Mesenchymal stem cell (in vitro differentiated cells and primary cell): ENCODE data around the gene ZEB2.

Experiments
- DNase-seq: peaks from one replicate; pipeline ENCODE4 v3.0.0-alpha.2; 2013
- H2AFZ ChIP-seq: one replicate; pipeline ENCODE4 v1.6.1; 2013; ENCODE audit warnings: low read depth, mild to moderate bottlenecking, control low read depth, inconsistent platforms, low read length, moderate library complexity
- H2AK5ac ChIP-seq: 2 replicates; pipeline ENCODE4 v1.6.1; 2013; ENCODE audit warnings: low read length, moderate library complexity, mild to moderate bottlenecking, inconsistent platforms; ENCODE audit not compliant: severe bottlenecking
- H2BK120ac ChIP-seq: one replicate; pipeline ENCODE4 v1.6.1; 2013; ENCODE audit warnings: low read depth, mild to moderate bottlenecking, inconsistent platforms, low read length, moderate library complexity
- H2BK12ac ChIP-seq, 2 experiments: one replicate each; pipeline ENCODE4 v1.6.1; 2013; ENCODE audit warnings: inconsistent platforms in 2 of 2, low read length in 2 of 2, mild to moderate bottlenecking in 2 of 2, moderate library complexity in 2 of 2, control low read depth in 1 of 2
- H2BK15ac ChIP-seq: one replicate; pipeline ENCODE4 v1.6.1; 2013; ENCODE audit warnings: mild to moderate bottlenecking, low read depth, inconsistent platforms; ENCODE audit not compliant: poor library complexity, severe bottlenecking
- H2BK5ac ChIP-seq: 2 replicates; pipeline ENCODE4 v1.6.1; 2013; ENCODE audit warnings: low read depth, mild to moderate bottlenecking, low read length, control low read depth, inconsistent platforms; ENCODE audit not compliant: poor library complexity, severe bottlenecking
- H3K14ac ChIP-seq, 2 experiments: one replicate each; pipeline ENCODE4 v1.6.1; 2013; ENCODE audit warnings: inconsistent platforms in 2 of 2, low read length in 2 of 2, control low read depth in 1 of 2, mild to moderate bottlenecking in 1 of 2, moderate library complexity in 1 of 2
- H3K18ac ChIP-seq, 2 experiments: one replicate each; pipeline ENCODE4 v1.6.1; 2013; ENCODE audit warnings: inconsistent platforms in 2 of 2, low read length in 2 of 2, control low read depth in 1 of 2, low read depth in 1 of 2, mild to moderate bottlenecking in 1 of 2
- H3K23ac ChIP-seq, 2 experiments: one replicate each; pipeline ENCODE4 v1.6.1; 2013; ENCODE audit warnings: inconsistent platforms in 2 of 2, low read length in 2 of 2, mild to moderate bottlenecking in 2 of 2, moderate library complexity in 2 of 2, control low read depth in 1 of 2
- H3K27ac ChIP-seq: 2 replicates; pipeline ENCODE4 v1.5.1; 2013; ENCODE audit warnings: mild to moderate bottlenecking, moderate library complexity, low read length, control low read depth, inconsistent platforms; ENCODE audit not compliant: poor library complexity, severe bottlenecking
- H3K27me3 ChIP-seq, 2 experiments: 2 replicates each; pipeline versions ENCODE4 v1.6.1 to v1.7.0; 2013; ENCODE audit warnings: low read length in 2 of 2, mild to moderate bottlenecking in 2 of 2, moderate library complexity in 2 of 2, control low read depth in 1 of 2, inconsistent platforms in 1 of 2; ENCODE audit not compliant: control insufficient read depth in 1 of 2, insufficient read depth in 1 of 2
- H3K36me3 ChIP-seq, 2 experiments: 2 replicates each; pipeline versions ENCODE4 v1.6.1 to v1.7.0; 2013; ENCODE audit warnings: low read length in 2 of 2, control low read depth in 1 of 2, inconsistent platforms in 1 of 2, low read depth in 1 of 2, mild to moderate bottlenecking in 1 of 2; ENCODE audit not compliant: insufficient read depth in 2 of 2, control insufficient read depth in 1 of 2
- H3K4ac ChIP-seq, 2 experiments: one replicate each; pipeline ENCODE4 v1.6.1; 2013; ENCODE audit warnings: inconsistent platforms in 2 of 2, low read length in 2 of 2, mild to moderate bottlenecking in 2 of 2, moderate library complexity in 2 of 2, control low read depth in 1 of 2, low read depth in 1 of 2
- H3K4me1 ChIP-seq: 2 replicates; pipeline ENCODE4 v1.6.1; 2013; ENCODE audit warnings: low read depth, low read length, control low read depth; ENCODE audit not compliant: control insufficient read depth, insufficient read depth
- H3K4me2 ChIP-seq: 2 replicates; pipeline ENCODE4 v1.6.1; 2013; ENCODE audit warnings: low read length, mild to moderate bottlenecking, inconsistent platforms; ENCODE audit not compliant: poor library complexity, severe bottlenecking
- H3K4me3 ChIP-seq, 2 experiments: 2 replicates each; pipeline versions ENCODE4 v1.5.1 to v1.7.0; 2013; ENCODE audit warnings: low read length in 2 of 2, mild to moderate bottlenecking in 2 of 2, control low read depth in 1 of 2, low read depth in 1 of 2; ENCODE audit not compliant: insufficient read depth in 1 of 2
- H3K79me1 ChIP-seq: replicated peaks from 2 replicates; pipeline ENCODE4 v1.6.1; 2013; ENCODE audit warnings: mild to moderate bottlenecking, control low read depth, low read length, inconsistent platforms; ENCODE audit not compliant: poor library complexity, severe bottlenecking
- H3K9ac ChIP-seq: 2 replicates; pipeline ENCODE4 v1.7.0; 2013; ENCODE audit warnings: mild to moderate bottlenecking, low read length, moderate library complexity
- H3K9me3 ChIP-seq: 2 replicates; pipeline ENCODE4 v1.7.0; 2013; ENCODE audit warnings: mild to moderate bottlenecking, low read length; ENCODE audit not compliant: control insufficient read depth
- H4K8ac ChIP-seq: one replicate; pipeline ENCODE4 v1.6.1; 2013; ENCODE audit warnings: inconsistent platforms, mild to moderate bottlenecking, low read length, moderate library complexity
- H4K91ac ChIP-seq: one replicate; pipeline ENCODE4 v1.6.1; 2013; ENCODE audit warnings: mild to moderate bottlenecking, low read length, inconsistent platforms
- WGBS: methylation state at CpG from one replicate; pipeline ENCODE4 v1.1.7; 2013; ENCODE audit warnings: mixed read lengths; 5-methylcytosine and 5-hydroxymethylcytosine counted together

The ZEB2 gene

DNA sequence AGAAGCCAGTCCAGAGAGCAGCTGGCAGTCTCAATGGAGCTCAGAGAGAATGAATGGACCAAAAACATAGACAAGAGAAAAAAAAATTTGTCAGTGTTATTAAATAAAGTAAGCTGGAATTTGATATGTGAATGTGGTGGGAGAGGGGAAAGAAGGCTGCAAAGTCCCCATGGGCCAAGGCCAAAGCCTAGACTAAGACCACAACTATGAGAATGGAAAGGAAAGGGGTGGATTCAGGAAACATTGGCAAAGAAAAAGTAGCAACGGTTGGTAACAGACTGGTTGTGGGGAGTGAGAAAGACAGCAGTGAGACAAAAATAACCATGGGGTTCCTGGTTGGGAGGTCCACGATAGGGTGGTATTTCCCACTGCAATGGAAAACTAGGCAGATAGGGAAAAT lies 47.0 kb downstream of the ZEB2 start:
- peaks cover 11% of the 10 kb centered on the region for H3K4me1 ChIP-seq
- no peak overlapping the region for H3K14ac ChIP-seq
- H2AFZ ChIP-seq, result no peak overlapping the region
- H2BK5ac ChIP-seq, result no peak overlapping the region
- H3K18ac ChIP-seq, result no peak overlapping the region
- H3K9ac ChIP-seq, result no peak overlapping the region
- no peak overlapping the region for H2BK120ac ChIP-seq
- no peak overlapping the region for H2AK5ac ChIP-seq
- H3K4ac ChIP-seq, result no peak overlapping the region
- no peaks in the 10 kb centered on the region for H3K9me3 ChIP-seq
- 93% methylated on average over 2 of the region's 2 CpGs for WGBS
- H2BK15ac ChIP-seq, result no peak overlapping the region
- no peak overlapping the region for H3K4me3 ChIP-seq
- no peak overlapping the region for H3K27ac ChIP-seq
- peaks cover 0 to 41% of the 10 kb centered on the region in 2 experiments for H3K36me3 ChIP-seq
- H3K4me2 ChIP-seq, result no peak overlapping the region
- no peaks in the 10 kb centered on the region for H3K27me3 ChIP-seq
- peaks cover 11% of the 10 kb centered on the region for H3K79me1 ChIP-seq
- no peak overlapping the region for H2BK12ac ChIP-seq
- DNase-seq, result no peak
- H4K91ac ChIP-seq, result no peak overlapping the region
- no peak overlapping the region for H4K8ac ChIP-seq
- H3K23ac ChIP-seq, result no peak overlapping the region

- Histone ChIP-seq H3K4me1 (peaks cover 7% of the 10 kb centered on the region), H3K4me3 (no peak overlapping the region), H2AK5ac (no peak overlapping the region), H3K9me3 (no peaks in the 10 kb centered on the region), H3K27me3 (no peaks in the 10 kb centered on the region), H2BK120ac (no peak overlapping the region), H2BK5ac (no peak overlapping the region), H4K8ac (no peak overlapping the region), H3K4me2 (no peak overlapping the region), H3K18ac (no peak overlapping the region), H3K23ac (no peak overlapping the region), H3K9ac (no peak overlapping the region), H2BK15ac (no peak overlapping the region), H3K27ac (no peak overlapping the region), H3K14ac (no peak overlapping the region), H3K4ac (no peak overlapping the region), H3K36me3 (peaks cover 0 to 40% of the 10 kb centered on the region in 2 experiments), H4K91ac (no peak overlapping the region), H3K79me1 (peaks cover 10% of the 10 kb centered on the region), H2AFZ (no peak overlapping the region), H2BK12ac (no peak overlapping the region)
- 91% methylated on average over 2 of the region's 2 CpGs for WGBS
- DNase-seq, result no peak
These were observed 47.9 kb downstream of the ZEB2 start for GRCh38 chr2:144472046-144472412.

DNA sequence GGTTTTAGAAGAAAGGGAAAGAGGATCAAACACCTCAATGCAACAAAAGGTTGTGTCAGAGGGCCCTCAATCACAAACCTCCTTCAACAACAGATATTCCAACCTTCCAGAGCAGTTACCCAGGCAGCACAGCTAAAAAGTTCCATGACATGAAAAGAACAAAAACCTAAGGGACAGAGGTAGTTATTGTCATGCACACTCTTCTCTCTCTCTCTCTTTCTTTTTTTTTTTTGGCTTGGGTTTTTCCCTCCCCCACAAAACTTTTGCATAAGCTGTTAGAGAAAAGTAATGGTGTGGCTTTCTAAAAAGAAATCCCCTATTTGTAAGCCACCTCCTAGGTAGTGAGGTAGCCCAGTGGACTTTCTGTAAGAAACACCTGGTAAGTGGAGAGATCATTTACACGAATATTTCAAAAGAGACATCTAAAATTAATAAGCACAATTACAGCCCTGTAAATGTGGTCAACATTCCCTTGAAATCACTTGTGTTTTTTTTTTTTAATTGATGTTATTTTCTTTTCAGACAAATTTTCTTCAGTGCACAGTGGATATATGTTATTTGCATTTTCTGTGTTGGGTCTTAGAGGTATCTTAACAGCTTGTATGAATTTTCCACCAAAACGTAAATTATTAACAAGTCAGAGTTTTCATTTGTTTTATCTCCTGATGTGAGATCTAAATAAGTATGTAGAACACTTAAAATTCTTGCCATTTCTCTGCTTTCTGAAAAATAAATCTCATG lies 48.4 kb downstream of the ZEB2 start:
- no peak overlapping the region for H3K4me3 ChIP-seq
- no peak overlapping the region for H2BK15ac ChIP-seq
- H3K18ac ChIP-seq, result no peak overlapping the region
- no peak overlapping the region for H3K23ac ChIP-seq
- H3K27ac ChIP-seq, result peak overlapping the region; percentile 6
- peak overlapping the region; percentile 74 for H3K9ac ChIP-seq
- no peak for DNase-seq
- H2AK5ac ChIP-seq, result no peak overlapping the region
- WGBS, result no CpG with 5 or more reads among the region's 2 CpGs
- peak overlapping the region; percentile 27 for H3K4me2 ChIP-seq
- H4K8ac ChIP-seq, result no peak overlapping the region
- H3K14ac ChIP-seq, result no peak overlapping the region
- no peaks in the 10 kb centered on the region for H3K9me3 ChIP-seq
- H2BK12ac ChIP-seq, result no peak overlapping the region
- H3K27me3 ChIP-seq, result no peaks in the 10 kb centered on the region
- peaks cover 14% of the 10 kb centered on the region for H3K79me1 ChIP-seq
- H2AFZ ChIP-seq, result no peak overlapping the region
- no peak overlapping the region for H2BK120ac ChIP-seq
- H3K4me1 ChIP-seq, result peaks cover 8% of the 10 kb centered on the region
- H2BK5ac ChIP-seq, result no peak overlapping the region
- no peak overlapping the region for H4K91ac ChIP-seq
- H3K36me3 ChIP-seq, result peaks cover 0 to 42% of the 10 kb centered on the region in 2 experiments
- no peak overlapping the region for H3K4ac ChIP-seq

GRCh38 chr2:144470816-144471215 lies 49.1 kb downstream of the ZEB2 start:
- Histone ChIP-seq H3K4me2 (no peak overlapping the region), H2BK12ac (no peak overlapping the region), H4K91ac (no peak overlapping the region), H3K27ac (peak overlapping the region; percentile 13), H3K14ac (no peak overlapping the region), H4K8ac (no peak overlapping the region), H3K79me1 (peaks cover 10% of the 10 kb centered on the region), H2AFZ (no peak overlapping the region), H3K9ac (peak overlapping the region; percentile 74), H3K4me1 (peaks cover 8% of the 10 kb centered on the region), H2BK120ac (no peak overlapping the region), H3K4me3 (no peak overlapping the region), H3K9me3 (no peaks in the 10 kb centered on the region), H3K18ac (no peak overlapping the region), H3K4ac (no peak overlapping the region), H2BK5ac (no peak overlapping the region), H3K36me3 (peaks cover 0 to 42% of the 10 kb centered on the region in 2 experiments), H2AK5ac (no peak overlapping the region), H3K27me3 (no peaks in the 10 kb centered on the region), H2BK15ac (no peak overlapping the region), H3K23ac (no peak overlapping the region)
- no peak for DNase-seq
- WGBS, result 100% methylated on average over 1 of the region's 3 CpGs
